ENCODE data around the gene DRAM1.

The DRAM1 gene

DNA sequence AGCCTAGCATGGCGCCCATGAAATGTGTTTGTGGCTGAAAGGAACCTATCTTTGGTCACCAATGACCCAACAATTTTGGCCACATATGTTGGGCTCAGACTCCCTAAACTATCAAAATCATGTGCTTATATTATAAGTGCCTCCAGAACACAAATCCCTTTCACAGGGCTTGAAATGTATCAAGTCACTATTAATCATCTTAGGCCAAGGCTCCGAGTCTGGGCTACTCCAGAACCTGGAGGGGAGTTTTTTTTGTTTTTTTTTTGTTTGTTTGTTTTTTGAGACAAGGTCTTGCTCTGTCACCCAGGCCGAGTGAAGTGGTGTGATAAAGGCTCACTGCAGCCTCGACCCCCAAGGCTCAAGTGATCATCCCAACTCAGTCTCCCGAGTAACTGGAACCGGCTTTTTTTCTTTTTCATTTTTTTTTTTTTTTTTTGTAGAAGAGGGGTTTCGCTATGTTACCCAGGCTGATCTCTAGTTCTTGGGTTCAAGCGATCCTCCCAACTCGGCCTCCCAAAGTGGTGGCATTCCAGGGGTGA, 989 bp upstream of the DRAM1 start:
- Histone ChIP-seq H3K27ac (replicated peaks) (no peak overlapping the region), H3K4me3 (replicated peaks; ENCODE audit: insufficient read depth, low read length) (peak overlapping the region; percentile 78), H3K27me3 (ENCODE audit: insufficient read depth, poor library complexity, severe bottlenecking) (no peaks in the 10 kb centered on the region)
- DNase-seq (ENCODE audit: low read depth in 1 of 2, low spot score in 1 of 2) = no peak
- TF ChIP-seq GABPA (IDR thresholded peaks at IDR 0.05; ENCODE audit: low read depth) (no peak), SPI1 (IDR thresholded peaks at IDR 0.05; ENCODE audit: borderline replicate concordance, low read depth) (no peak), POLR2AphosphoS5 (IDR thresholded peaks at IDR 0.05; ENCODE audit: low read depth) (no peak)
- TF ChIP-seq, protein P1, sequence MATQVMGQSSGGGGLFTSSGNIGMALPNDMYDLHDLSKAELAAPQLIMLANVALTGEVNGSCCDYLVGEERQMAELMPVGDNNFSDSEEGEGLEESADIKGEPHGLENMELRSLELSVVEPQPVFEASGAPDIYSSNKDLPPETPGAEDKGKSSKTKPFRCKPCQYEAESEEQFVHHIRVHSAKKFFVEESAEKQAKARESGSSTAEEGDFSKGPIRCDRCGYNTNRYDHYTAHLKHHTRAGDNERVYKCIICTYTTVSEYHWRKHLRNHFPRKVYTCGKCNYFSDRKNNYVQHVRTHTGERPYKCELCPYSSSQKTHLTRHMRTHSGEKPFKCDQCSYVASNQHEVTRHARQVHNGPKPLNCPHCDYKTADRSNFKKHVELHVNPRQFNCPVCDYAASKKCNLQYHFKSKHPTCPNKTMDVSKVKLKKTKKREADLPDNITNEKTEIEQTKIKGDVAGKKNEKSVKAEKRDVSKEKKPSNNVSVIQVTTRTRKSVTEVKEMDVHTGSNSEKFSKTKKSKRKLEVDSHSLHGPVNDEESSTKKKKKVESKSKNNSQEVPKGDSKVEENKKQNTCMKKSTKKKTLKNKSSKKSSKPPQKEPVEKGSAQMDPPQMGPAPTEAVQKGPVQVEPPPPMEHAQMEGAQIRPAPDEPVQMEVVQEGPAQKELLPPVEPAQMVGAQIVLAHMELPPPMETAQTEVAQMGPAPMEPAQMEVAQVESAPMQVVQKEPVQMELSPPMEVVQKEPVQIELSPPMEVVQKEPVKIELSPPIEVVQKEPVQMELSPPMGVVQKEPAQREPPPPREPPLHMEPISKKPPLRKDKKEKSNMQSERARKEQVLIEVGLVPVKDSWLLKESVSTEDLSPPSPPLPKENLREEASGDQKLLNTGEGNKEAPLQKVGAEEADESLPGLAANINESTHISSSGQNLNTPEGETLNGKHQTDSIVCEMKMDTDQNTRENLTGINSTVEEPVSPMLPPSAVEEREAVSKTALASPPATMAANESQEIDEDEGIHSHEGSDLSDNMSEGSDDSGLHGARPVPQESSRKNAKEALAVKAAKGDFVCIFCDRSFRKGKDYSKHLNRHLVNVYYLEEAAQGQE (IDR thresholded peaks at IDR 0.05; ENCODE audit: insufficient replicate concordance, low read depth) = no peak
- TF ChIP-seq, protein P2, sequence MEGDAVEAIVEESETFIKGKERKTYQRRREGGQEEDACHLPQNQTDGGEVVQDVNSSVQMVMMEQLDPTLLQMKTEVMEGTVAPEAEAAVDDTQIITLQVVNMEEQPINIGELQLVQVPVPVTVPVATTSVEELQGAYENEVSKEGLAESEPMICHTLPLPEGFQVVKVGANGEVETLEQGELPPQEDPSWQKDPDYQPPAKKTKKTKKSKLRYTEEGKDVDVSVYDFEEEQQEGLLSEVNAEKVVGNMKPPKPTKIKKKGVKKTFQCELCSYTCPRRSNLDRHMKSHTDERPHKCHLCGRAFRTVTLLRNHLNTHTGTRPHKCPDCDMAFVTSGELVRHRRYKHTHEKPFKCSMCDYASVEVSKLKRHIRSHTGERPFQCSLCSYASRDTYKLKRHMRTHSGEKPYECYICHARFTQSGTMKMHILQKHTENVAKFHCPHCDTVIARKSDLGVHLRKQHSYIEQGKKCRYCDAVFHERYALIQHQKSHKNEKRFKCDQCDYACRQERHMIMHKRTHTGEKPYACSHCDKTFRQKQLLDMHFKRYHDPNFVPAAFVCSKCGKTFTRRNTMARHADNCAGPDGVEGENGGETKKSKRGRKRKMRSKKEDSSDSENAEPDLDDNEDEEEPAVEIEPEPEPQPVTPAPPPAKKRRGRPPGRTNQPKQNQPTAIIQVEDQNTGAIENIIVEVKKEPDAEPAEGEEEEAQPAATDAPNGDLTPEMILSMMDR (IDR thresholded peaks at IDR 0.05; ENCODE audit: insufficient read depth, low read length) = no peak

DNA sequence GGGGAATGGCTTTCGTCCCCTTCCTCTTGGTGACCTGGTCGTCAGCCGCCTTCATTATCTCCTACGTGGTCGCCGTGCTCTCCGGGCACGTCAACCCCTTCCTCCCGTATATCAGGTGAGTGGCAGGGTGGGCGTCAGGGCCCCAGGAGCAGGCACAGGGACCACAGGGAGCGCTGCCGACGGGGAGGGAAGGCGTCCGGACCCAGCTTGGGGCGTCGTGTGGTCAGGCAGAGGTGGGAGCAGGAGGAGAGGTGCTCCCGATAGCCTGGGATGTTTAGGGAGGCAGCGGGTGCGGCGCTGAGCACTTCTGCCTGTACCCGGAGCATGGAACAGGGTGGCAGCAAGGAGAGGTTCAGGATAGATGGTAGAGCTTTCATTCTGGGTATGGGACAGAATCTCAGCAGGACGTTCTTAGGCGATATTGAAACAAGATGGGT, 444 bp downstream of the DRAM1 start:
- TF ChIP-seq, protein P1 (IDR thresholded peaks at IDR 0.05; ENCODE audit: insufficient replicate concordance, low read depth) = no peak
- TF ChIP-seq SPI1 (IDR thresholded peaks at IDR 0.05; ENCODE audit: borderline replicate concordance, low read depth) = no peak
- TF ChIP-seq GABPA (IDR thresholded peaks at IDR 0.05; ENCODE audit: low read depth) = no peak
- no peak for TF ChIP-seq POLR2AphosphoS5 (IDR thresholded peaks at IDR 0.05; ENCODE audit: low read depth)
- TF ChIP-seq, protein P2 (IDR thresholded peaks at IDR 0.05; ENCODE audit: insufficient read depth, low read length) = no peak
- Histone ChIP-seq H3K27ac (replicated peaks) (peak overlapping the region; percentile 61), H3K4me3 (replicated peaks; ENCODE audit: insufficient read depth, low read length) (peak overlapping the region; percentile 78), H3K27me3 (ENCODE audit: insufficient read depth, poor library complexity, severe bottlenecking) (no peaks in the 10 kb centered on the region)
- DNase-seq (ENCODE audit: low read depth in 1 of 2, low spot score in 1 of 2) = no peak

DNA sequence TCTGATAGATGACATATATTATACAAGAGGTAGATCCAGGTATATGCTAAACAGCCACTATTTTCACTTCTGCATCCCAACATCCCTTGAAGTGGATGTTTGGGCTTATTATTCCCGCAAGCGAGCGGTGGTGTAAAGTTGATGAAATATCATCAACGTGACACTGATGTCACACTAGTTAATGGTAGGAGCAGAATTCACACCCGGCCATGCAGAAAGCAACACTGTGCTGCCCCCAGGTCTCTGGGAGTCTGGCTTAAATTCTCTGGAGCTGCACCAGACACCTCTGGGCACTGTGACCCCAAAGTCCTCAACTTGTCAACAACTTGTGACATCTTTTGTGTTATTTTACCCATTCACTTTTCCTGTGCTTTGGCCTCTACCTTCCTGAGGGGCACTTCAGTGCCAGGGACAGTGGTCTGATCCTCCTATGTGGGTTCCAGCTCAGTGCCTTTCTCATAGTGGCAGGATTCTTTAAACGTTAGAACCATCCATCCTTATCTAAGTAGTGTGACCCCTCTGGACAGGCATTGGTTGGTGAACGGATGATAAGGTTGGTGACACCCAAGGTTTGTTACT, 952 bp downstream of the DRAM1 start:
- no peaks in the 10 kb centered on the region for H3K27me3 ChIP-seq (ENCODE audit: insufficient read depth, poor library complexity, severe bottlenecking)
- peak overlapping the region; percentile 78 for H3K4me3 ChIP-seq (replicated peaks; ENCODE audit: insufficient read depth, low read length)
- no peak overlapping the region for H3K27ac ChIP-seq (replicated peaks)
- TF ChIP-seq GABPA (IDR thresholded peaks at IDR 0.05; ENCODE audit: low read depth) (no peak), SPI1 (IDR thresholded peaks at IDR 0.05; ENCODE audit: borderline replicate concordance, low read depth) (no peak), POLR2AphosphoS5 (IDR thresholded peaks at IDR 0.05; ENCODE audit: low read depth) (no peak)
- TF ChIP-seq, protein P2 (IDR thresholded peaks at IDR 0.05; ENCODE audit: insufficient read depth, low read length) = no peak
- TF ChIP-seq, protein P1 (IDR thresholded peaks at IDR 0.05; ENCODE audit: insufficient replicate concordance, low read depth) = no peak
- DNase-seq (ENCODE audit: low read depth in 1 of 2, low spot score in 1 of 2) = no peak

Data from HL-60 (cell line).